IMR-90 (cell line): ENCODE data around the gene EXOC6B.

Experiments used
- CHD1 ChIP-seq: IDR thresholded peaks from 2 replicates; pipeline ENCODE4 v1.6.1; 2012; ENCODE audit warnings: low read depth, low read length, improper control_type of control experiment
- MXI1 ChIP-seq: IDR thresholded peaks from 2 replicates; pipeline ENCODE4 v1.6.1; 2012; ENCODE audit warnings: low read depth, mild to moderate bottlenecking, low read length, moderate library complexity, borderline replicate concordance
- NFE2L2 ChIP-seq: fragments of 150-350 bp; IDR thresholded peaks from 2 replicates; pipeline ENCODE4 v1.6.1; 2016; ENCODE audit warnings: low read depth, mild to moderate bottlenecking, low read length
- POLR2A ChIP-seq: IDR thresholded peaks from 2 replicates; pipeline ENCODE4 v1.6.1; 2012; ENCODE audit warnings: mild to moderate bottlenecking, low read depth, low read length
- RAD21 ChIP-seq: IDR thresholded peaks from 2 replicates; pipeline ENCODE4 v1.6.1; 2012; ENCODE audit warnings: low read length, improper control_type of control experiment
- RCOR1 ChIP-seq: IDR thresholded peaks from 2 replicates; pipeline ENCODE4 v1.6.1; 2012; ENCODE audit warnings: mild to moderate bottlenecking, low read length, improper control_type of control experiment; ENCODE audit not compliant: insufficient replicate concordance
- TF ChIP-seq, protein P1 (sequence below): conservative IDR thresholded peaks from 2 replicates; pipeline ENCODE4 v1.5.1; 2012; ENCODE audit warnings: mild to moderate bottlenecking, low read depth, low read length, improper control_type of control experiment

DNA sequence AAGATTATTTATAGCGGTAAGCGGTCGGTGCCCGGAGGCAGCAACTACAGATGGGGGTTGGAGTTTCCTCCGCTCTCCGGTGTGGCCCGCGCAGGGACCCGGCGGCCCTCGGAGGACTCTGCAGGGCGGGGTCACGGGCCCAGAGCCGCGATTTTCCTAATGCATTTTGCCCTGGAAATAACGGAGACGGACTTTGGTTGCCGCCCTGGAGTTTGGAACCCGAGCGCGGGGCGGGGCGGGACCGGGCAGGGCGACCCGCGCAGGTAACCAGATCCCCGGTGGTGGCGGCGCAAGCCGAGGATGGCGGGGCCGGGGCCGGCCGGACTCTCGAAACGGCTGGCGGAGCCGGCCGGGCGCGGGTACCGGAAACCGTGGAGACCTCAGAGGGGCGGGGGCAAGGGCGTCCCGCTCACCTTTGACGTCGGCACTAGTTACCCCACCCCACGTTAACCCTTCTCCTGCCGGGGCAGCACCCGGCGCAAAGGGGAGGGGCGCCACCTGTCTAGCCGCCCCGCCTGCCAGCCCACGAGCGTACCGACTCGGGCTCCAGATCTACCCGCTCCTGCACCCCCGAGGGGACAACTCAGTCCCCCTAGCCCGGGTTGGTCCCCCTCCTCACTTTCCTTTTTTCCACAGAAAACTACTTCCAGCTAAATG, 681.1 kb downstream of the EXOC6B start:
- no peak for TF ChIP-seq NFE2L2
- TF ChIP-seq, protein P1, sequence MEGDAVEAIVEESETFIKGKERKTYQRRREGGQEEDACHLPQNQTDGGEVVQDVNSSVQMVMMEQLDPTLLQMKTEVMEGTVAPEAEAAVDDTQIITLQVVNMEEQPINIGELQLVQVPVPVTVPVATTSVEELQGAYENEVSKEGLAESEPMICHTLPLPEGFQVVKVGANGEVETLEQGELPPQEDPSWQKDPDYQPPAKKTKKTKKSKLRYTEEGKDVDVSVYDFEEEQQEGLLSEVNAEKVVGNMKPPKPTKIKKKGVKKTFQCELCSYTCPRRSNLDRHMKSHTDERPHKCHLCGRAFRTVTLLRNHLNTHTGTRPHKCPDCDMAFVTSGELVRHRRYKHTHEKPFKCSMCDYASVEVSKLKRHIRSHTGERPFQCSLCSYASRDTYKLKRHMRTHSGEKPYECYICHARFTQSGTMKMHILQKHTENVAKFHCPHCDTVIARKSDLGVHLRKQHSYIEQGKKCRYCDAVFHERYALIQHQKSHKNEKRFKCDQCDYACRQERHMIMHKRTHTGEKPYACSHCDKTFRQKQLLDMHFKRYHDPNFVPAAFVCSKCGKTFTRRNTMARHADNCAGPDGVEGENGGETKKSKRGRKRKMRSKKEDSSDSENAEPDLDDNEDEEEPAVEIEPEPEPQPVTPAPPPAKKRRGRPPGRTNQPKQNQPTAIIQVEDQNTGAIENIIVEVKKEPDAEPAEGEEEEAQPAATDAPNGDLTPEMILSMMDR, result no peak
- no peak for TF ChIP-seq CHD1
- TF ChIP-seq POLR2A, result no peak
- TF ChIP-seq RAD21, result no peak
- no peak for TF ChIP-seq MXI1
- TF ChIP-seq RCOR1, result no peak
